ENCODE results near the gene C17orf67. TPM values are rescaled to one million over a fixed set of nuclear protein-coding genes. Genes with fewer than 3 reads are reported as not detected.

C17orf67 gene
- polyA plus RNA-seq, 1 donor (not counting 4 experiments of a cell fraction or from before 2014, with no cell fraction given) = 0.46 TPM

GRCh38 chr17:56830726-56831368 lies 2.9 kb downstream of the C17orf67 start:
- Histone ChIP-seq H3K9me1 (ENCODE audit: control insufficient read depth, extremely low read depth, insufficient read depth, low read length) (peaks cover 4% of the 10 kb centered on the region), H2AFZ (ENCODE audit: control insufficient read depth, low read length) (no peak overlapping the region), H3K27ac (ENCODE audit: control insufficient read depth, insufficient read depth, low read length) (no peak overlapping the region), H3K79me2 (ENCODE audit: control insufficient read depth, insufficient read depth, low read length) (peaks cover 33% of the 10 kb centered on the region), H3K9ac (ENCODE audit: control insufficient read depth, extremely low read depth, insufficient read depth, low read length) (no peak overlapping the region), H3K4me2 (ENCODE audit: control insufficient read depth, extremely low read depth, insufficient read depth, low read depth, low read length) (no peak overlapping the region), H3K36me3 (ENCODE audit: control insufficient read depth in 2 of 2, extremely low read depth in 1 of 2, insufficient read depth in 2 of 2, low read length in 2 of 2) (peaks cover 0 to 6% of the 10 kb centered on the region in 2 experiments), H3K27me3 (ENCODE audit: control insufficient read depth, extremely low read depth, insufficient read depth, low read length) (no peaks in the 10 kb centered on the region), H4K20me1 (ENCODE audit: control insufficient read depth, extremely low read depth, insufficient read depth, low read length) (no peaks in the 10 kb centered on the region), H3K4me1 (ENCODE audit: control insufficient read depth, extremely low read depth, insufficient read depth, low read length) (peaks cover 20% of the 10 kb centered on the region), H3K4me3 (ENCODE audit: control insufficient read depth in 2 of 3, extremely low read depth in 1 of 3, insufficient read depth in 2 of 3, low read depth in 1 of 3, low read length in 3 of 3) (no peak overlapping the region), H3K9me3 (ENCODE audit: control insufficient read depth, low read depth, low read length) (no peaks in the 10 kb centered on the region)
- dilution Hi-C loops (cut with MboI; ENCODE audit: extremely low pct_ligation_motif_present, low sequenced_read_pairs) = no loop called here
- no peak for TF ChIP-seq EZH2 (IDR thresholded peaks at IDR 0.05; ENCODE audit: low read length)
- TF ChIP-seq CTCF (optimal IDR thresholded peaks at IDR 0.05 in 1 of 3, IDR thresholded peaks at IDR 0.05 in 1 of 3, conservative IDR thresholded peaks at IDR 0.05 in 1 of 3; ENCODE audit: extremely low read depth in 1 of 3, insufficient read depth in 2 of 3, low read length in 3 of 3) = no peak
- no peak for FAIRE-seq
- DNase-seq (ENCODE audit: low read depth, low spot score) = no peak

GRCh38 chr17:56826611-56827414 lies 6.9 kb downstream of the C17orf67 start:
- H3K9me3 ChIP-seq (ENCODE audit: control insufficient read depth, low read depth, low read length) = no peaks in the 10 kb centered on the region
- H3K27ac ChIP-seq (ENCODE audit: control insufficient read depth, insufficient read depth, low read length) = no peak overlapping the region
- H3K9ac ChIP-seq (ENCODE audit: control insufficient read depth, extremely low read depth, insufficient read depth, low read length) = no peak overlapping the region
- H3K36me3 ChIP-seq (ENCODE audit: control insufficient read depth in 2 of 2, extremely low read depth in 1 of 2, insufficient read depth in 2 of 2, low read length in 2 of 2) = peaks cover 0 to 6% of the 10 kb centered on the region in 2 experiments
- H3K4me1 ChIP-seq (ENCODE audit: control insufficient read depth, extremely low read depth, insufficient read depth, low read length) = no peaks in the 10 kb centered on the region
- no peak for FAIRE-seq
- no peak overlapping the region for H3K4me3 ChIP-seq (ENCODE audit: control insufficient read depth in 2 of 3, extremely low read depth in 1 of 3, insufficient read depth in 2 of 3, low read depth in 1 of 3, low read length in 3 of 3)
- TF ChIP-seq EZH2 (IDR thresholded peaks at IDR 0.05; ENCODE audit: low read length) (no peak), CTCF (optimal IDR thresholded peaks at IDR 0.05 in 1 of 3, IDR thresholded peaks at IDR 0.05 in 1 of 3, conservative IDR thresholded peaks at IDR 0.05 in 1 of 3; ENCODE audit: extremely low read depth in 1 of 3, insufficient read depth in 2 of 3, low read length in 3 of 3) (no peak)
- DNase-seq (ENCODE audit: low read depth, low spot score) = no peak
- H2AFZ ChIP-seq (ENCODE audit: control insufficient read depth, low read length) = no peak overlapping the region
- H3K4me2 ChIP-seq (ENCODE audit: control insufficient read depth, extremely low read depth, insufficient read depth, low read depth, low read length) = no peak overlapping the region
- H3K27me3 ChIP-seq (ENCODE audit: control insufficient read depth, extremely low read depth, insufficient read depth, low read length) = no peaks in the 10 kb centered on the region
- H4K20me1 ChIP-seq (ENCODE audit: control insufficient read depth, extremely low read depth, insufficient read depth, low read length) = no peaks in the 10 kb centered on the region
- dilution Hi-C loops (cut with MboI; ENCODE audit: extremely low pct_ligation_motif_present, low sequenced_read_pairs) = no loop called here
- peaks cover 11% of the 10 kb centered on the region for H3K79me2 ChIP-seq (ENCODE audit: control insufficient read depth, insufficient read depth, low read length)
- H3K9me1 ChIP-seq (ENCODE audit: control insufficient read depth, extremely low read depth, insufficient read depth, low read length) = no peaks in the 10 kb centered on the region

Data from keratinocyte (primary cell).